ENCODE results near the gene BCAP31.
A peak's percentile ranks its signal among the peaks of the same experiment; 100 is the strongest.
"Not testable (repeated sequence)": the region's sequence is repeated elsewhere in the genome, so short reads cannot be mapped to it uniquely, and the experiment has no call there.

The BCAP31 gene

GRCh38 chrX:153692611-153693156 lies 31.5 kb downstream of the BCAP31 start:
- DNase-seq = no peak

- no peak for DNase-seq
Measured at GRCh38 chrX:153692003-153692402, 32.2 kb downstream of the BCAP31 start.

- DNase-seq = not testable (repeated sequence)
Measured at GRCh38 chrX:153691032-153691827, 33.0 kb downstream of the BCAP31 start.

GRCh38 chrX:153690466-153690865 lies 33.7 kb downstream of the BCAP31 start:
- no peak for DNase-seq

GRCh38 chrX:153689654-153690465 lies 34.3 kb downstream of the BCAP31 start:
- DNase-seq = no peak

- DNase-seq = no peak
Measured at GRCh38 chrX:153688911-153689590, 35.1 kb downstream of the BCAP31 start.

GRCh38 chrX:153688506-153688905 lies 35.7 kb downstream of the BCAP31 start:
- DNase-seq = no peak

- no peak for DNase-seq
Measured at GRCh38 chrX:153688071-153688470, 36.1 kb downstream of the BCAP31 start.

GRCh38 chrX:153687121-153688039 lies 36.8 kb downstream of the BCAP31 start, which contains the start of gene SLC6A8:
TSS of gene SLC6A8 (plus strand) at chrX:153687926. CDS start at chrX:153688575, 649 bp downstream.
- DNase-seq = peak; percentile 41 to 62

- DNase-seq = no peak
Measured at GRCh38 chrX:153686711-153687110, 37.5 kb downstream of the BCAP31 start.

GRCh38 chrX:153685751-153686696 lies 38.2 kb downstream of the BCAP31 start:
- DNase-seq = no peak

- DNase-seq = no peak
Measured at GRCh38 chrX:153685156-153685536, 39.0 kb downstream of the BCAP31 start.

- DNase-seq = no peak
Measured at GRCh38 chrX:153684467-153685155, 39.6 kb downstream of the BCAP31 start.

GRCh38 chrX:153683486-153683885 lies 40.7 kb downstream of the BCAP31 start:
- DNase-seq = not testable (repeated sequence)

- DNase-seq = no peak
Measured at GRCh38 chrX:153681175-153681574, 43.0 kb downstream of the BCAP31 start.

GRCh38 chrX:153674219-153674851 lies 49.9 kb downstream of the BCAP31 start:
- no peak for DNase-seq

GRCh38 chrX:153673428-153674218 lies 50.6 kb downstream of the BCAP31 start, which contains the start of gene PNCK:
TSS of gene PNCK (minus strand) at chrX:153673813. CDS start at chrX:153673076, 737 bp downstream.
- DNase-seq = no peak
